K562 (cell line): Measurements from ENCODE around the gene HNRNPA3. TPM values are rescaled to one million over a fixed set of nuclear protein-coding genes. Genes with fewer than 3 reads are reported as not detected.

Experiments
- BRD4 ChIP-seq: fragments of 200-600 bp; sonication (generic); IDR thresholded peaks from 2 replicates; pipeline ENCODE4 v1.6.1; 2017; ENCODE audit warnings: inconsistent platforms
- E4F1 ChIP-seq: fragments of 250-450 bp; sonication (Bioruptor Pico); IDR thresholded peaks from 2 replicates; pipeline ENCODE4 v1.5.0; 2021; ENCODE audit warnings: mild to moderate bottlenecking, borderline replicate concordance
- EP300 ChIP-seq: IDR thresholded peaks from 2 replicates; pipeline ENCODE4 v1.6.1; 2012; ENCODE audit warnings: low read length, improper control_type of control experiment
- GATAD2B ChIP-seq: fragments of 450-650 bp; IDR thresholded peaks from 2 replicates; pipeline ENCODE4 v1.6.1; 2017; ENCODE audit warnings: mild to moderate bottlenecking, borderline replicate concordance
- JUND ChIP-seq, 2 experiments: IDR thresholded peaks; 2 replicates in 1 of 2; 3 replicates in 1 of 2; pipeline ENCODE4 v1.6.1; 2011; ENCODE audit warnings: borderline replicate concordance in 2 of 2, low read depth in 2 of 2, low read length in 2 of 2, improper control_type of control experiment in 1 of 2, missing biosample characterization in 1 of 2, missing genetic modification characterization in 1 of 2, missing genetic modification reagents in 1 of 2
- MECOM ChIP-seq: fragments of 250-450 bp; sonication (Bioruptor Pico); IDR thresholded peaks from 2 replicates; pipeline ENCODE4 v1.8.0; 2022; ENCODE audit warnings: inconsistent platforms
- NR1H2 ChIP-seq: sonication (generic); formaldehyde crosslinking; IDR thresholded peaks from 2 replicates; pipeline ENCODE4 v1.4.0; 2020; ENCODE audit warnings: mild to moderate bottlenecking, missing genetic modification reagents
- PKNOX1 ChIP-seq: fragments of 450-650 bp; IDR thresholded peaks from 2 replicates; pipeline ENCODE4 v1.6.1; 2016
- RBFOX2 ChIP-seq: fragments of 200-400 bp; formaldehyde crosslinking; IDR thresholded peaks from 2 replicates; pipeline ENCODE4 v1.6.1; 2017; ENCODE audit warnings: low read depth, mild to moderate bottlenecking, low read length, moderate library complexity
- RHOXF2B ChIP-seq: fragments of 250-450 bp; sonication (Bioruptor Pico); conservative IDR thresholded peaks from 2 replicates; pipeline ENCODE4 v1.5.1; 2021
- SRF ChIP-seq, 2 experiments: fragments of 250-450, 450-650 bp in 1 of 2; sonication (Bioruptor Pico) in 1 of 2; sonication (generic) in 1 of 2; formaldehyde crosslinking; IDR thresholded peaks; 2 replicates each; pipeline versions ENCODE4 v1.5.0 to v1.5.1; 2020 to 2022; ENCODE audit warnings: mild to moderate bottlenecking in 1 of 2, missing genetic modification reagents in 1 of 2
- TEAD1 ChIP-seq, 2 experiments: fragments of 450-650 bp in 1 of 2; sonication (generic) in 1 of 2; formaldehyde crosslinking; IDR thresholded peaks; 2 replicates each; pipeline versions ENCODE4 v1.4.0 to v1.8.0; 2020 to 2022; ENCODE audit warnings: mild to moderate bottlenecking in 2 of 2, missing genetic modification reagents in 1 of 2
- TOE1 ChIP-seq, 2 experiments: fragments of 450-650 bp in 1 of 2; sonication (generic) in 1 of 2; formaldehyde crosslinking in 1 of 2; IDR thresholded peaks; 2 replicates each; pipeline versions ENCODE4 v1.7.1 to v1.8.0; 2016 to 2022; ENCODE audit warnings: borderline replicate concordance in 2 of 2, mild to moderate bottlenecking in 2 of 2, antibody characterized with exemption in 1 of 2, inconsistent platforms in 1 of 2, low read depth in 1 of 2, missing genetic modification reagents in 1 of 2, moderate library complexity in 1 of 2
- ZNF197 ChIP-seq: fragments of 200-800 bp; sonication (Bioruptor generic); IDR thresholded peaks from 2 replicates; pipeline ENCODE4 v1.6.1; 2016; ENCODE audit warnings: low read depth, missing genetic modification characterization, missing compliant biosample characterization
- ZNF766 ChIP-seq: fragments of 200-800 bp; sonication (Bioruptor generic); conservative IDR thresholded peaks from 2 replicates; pipeline ENCODE4 v1.6.1; 2016; ENCODE audit warnings: missing genetic modification characterization, missing compliant biosample characterization
- polyA plus RNA-seq, 8 experiments: library from polyadenylated mRNA; depleted of rRNA in 4 of 8; stranded (reverse) in 5 of 8; unstranded in 3 of 8; fragments of >200 nt; fragmentation: Nextera tagmentation in 2 of 8; fragmentation: Illumina TruSeq in 1 of 8; extraction: Ambion mirVana in 2 of 8; extraction: Trizol in 1 of 8; gene quantifications; 2 replicates each; pipeline versions ENCODE4 v1.2.1 to v1.2.3, GENCODE V29; 2011 to 2014; ENCODE audit warnings: inconsistent platforms in 1 of 8, missing spikeins in 1 of 8
- total RNA-seq, 7 experiments: library from RNA; depleted of rRNA in 6 of 7; stranded (reverse); fragments of >200 nt in 6 of 7; fragmentation: Illumina TruSeq in 2 of 7; extraction: Trizol in 2 of 7; gene quantifications; 2 replicates each; pipeline versions ENCODE4 v1.2.1 to v1.2.3, GENCODE V29; 2011 to 2021; ENCODE audit warnings: low replicate concordance in 1 of 7
- TF ChIP-seq, protein P1 (sequence below): fragments of 200-800 bp; sonication (Bioruptor generic); IDR thresholded peaks from 2 replicates; pipeline ENCODE4 v1.6.1; 2017; ENCODE audit warnings: missing genetic modification characterization, missing compliant biosample characterization
- TF ChIP-seq, protein P2 (sequence below), 2 experiments: fragments of 450-650 bp in 1 of 2; IDR thresholded peaks; 2 replicates each; pipeline ENCODE4 v1.6.1; 2011 to 2017; ENCODE audit warnings: low read depth in 2 of 2, antibody characterized with exemption in 1 of 2, borderline replicate concordance in 1 of 2, low read length in 1 of 2, mild to moderate bottlenecking in 1 of 2, mixed read lengths in 1 of 2; ENCODE audit not compliant: control insufficient read depth in 1 of 2

Gene HNRNPA3
- total and polyA plus RNA-seq, 9 of the 15 experiments (the other 6 are each of a cell fraction or from before 2014, with no cell fraction given): 72.8 to 428 (median 192) TPM

DNA sequence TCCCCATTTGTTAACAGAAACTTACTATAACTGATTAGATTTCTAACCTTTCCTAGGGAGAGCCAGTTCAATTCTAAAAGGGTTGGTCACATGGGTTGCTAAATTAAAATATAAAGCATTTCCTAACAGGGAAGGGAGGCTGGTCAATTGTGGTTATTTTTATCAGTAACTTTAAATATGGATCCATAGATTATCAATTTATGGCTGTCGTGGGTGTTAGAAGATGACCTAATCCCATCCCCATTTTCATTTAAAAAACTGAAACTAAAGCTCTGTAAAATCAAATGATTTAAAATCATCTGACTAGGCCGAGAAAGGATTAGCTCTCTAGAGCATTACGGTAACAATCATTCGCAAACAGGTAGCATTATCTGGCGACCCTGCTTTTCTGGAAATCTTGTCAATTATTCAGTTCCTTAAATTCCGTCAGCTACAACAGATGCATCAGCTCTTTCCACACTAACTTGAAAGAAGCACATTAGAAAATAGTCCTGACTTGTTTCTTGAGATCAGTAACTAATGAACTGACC lies 953 bp upstream of the HNRNPA3 start (continued):
- TF ChIP-seq, protein P1, sequence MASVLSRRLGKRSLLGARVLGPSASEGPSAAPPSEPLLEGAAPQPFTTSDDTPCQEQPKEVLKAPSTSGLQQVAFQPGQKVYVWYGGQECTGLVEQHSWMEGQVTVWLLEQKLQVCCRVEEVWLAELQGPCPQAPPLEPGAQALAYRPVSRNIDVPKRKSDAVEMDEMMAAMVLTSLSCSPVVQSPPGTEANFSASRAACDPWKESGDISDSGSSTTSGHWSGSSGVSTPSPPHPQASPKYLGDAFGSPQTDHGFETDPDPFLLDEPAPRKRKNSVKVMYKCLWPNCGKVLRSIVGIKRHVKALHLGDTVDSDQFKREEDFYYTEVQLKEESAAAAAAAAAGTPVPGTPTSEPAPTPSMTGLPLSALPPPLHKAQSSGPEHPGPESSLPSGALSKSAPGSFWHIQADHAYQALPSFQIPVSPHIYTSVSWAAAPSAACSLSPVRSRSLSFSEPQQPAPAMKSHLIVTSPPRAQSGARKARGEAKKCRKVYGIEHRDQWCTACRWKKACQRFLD (CRISPR knock-in tag): 0 out of 2 replicates have a peak, but pooled peaks have one; percentile 17
- TF ChIP-seq, protein P2, sequence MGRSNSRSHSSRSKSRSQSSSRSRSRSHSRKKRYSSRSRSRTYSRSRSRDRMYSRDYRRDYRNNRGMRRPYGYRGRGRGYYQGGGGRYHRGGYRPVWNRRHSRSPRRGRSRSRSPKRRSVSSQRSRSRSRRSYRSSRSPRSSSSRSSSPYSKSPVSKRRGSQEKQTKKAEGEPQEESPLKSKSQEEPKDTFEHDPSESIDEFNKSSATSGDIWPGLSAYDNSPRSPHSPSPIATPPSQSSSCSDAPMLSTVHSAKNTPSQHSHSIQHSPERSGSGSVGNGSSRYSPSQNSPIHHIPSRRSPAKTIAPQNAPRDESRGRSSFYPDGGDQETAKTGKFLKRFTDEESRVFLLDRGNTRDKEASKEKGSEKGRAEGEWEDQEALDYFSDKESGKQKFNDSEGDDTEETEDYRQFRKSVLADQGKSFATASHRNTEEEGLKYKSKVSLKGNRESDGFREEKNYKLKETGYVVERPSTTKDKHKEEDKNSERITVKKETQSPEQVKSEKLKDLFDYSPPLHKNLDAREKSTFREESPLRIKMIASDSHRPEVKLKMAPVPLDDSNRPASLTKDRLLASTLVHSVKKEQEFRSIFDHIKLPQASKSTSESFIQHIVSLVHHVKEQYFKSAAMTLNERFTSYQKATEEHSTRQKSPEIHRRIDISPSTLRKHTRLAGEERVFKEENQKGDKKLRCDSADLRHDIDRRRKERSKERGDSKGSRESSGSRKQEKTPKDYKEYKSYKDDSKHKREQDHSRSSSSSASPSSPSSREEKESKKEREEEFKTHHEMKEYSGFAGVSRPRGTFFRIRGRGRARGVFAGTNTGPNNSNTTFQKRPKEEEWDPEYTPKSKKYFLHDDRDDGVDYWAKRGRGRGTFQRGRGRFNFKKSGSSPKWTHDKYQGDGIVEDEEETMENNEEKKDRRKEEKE (IDR thresholded peaks at IDR 0.05; ENCODE audit: borderline replicate concordance in 1 of 2, control insufficient read depth in 1 of 2, low read depth in 2 of 2, low read length in 1 of 2): 0 out of 4 replicates have a peak, but pooled peaks of 1 of the 2 experiments have one; percentile 43
- TF ChIP-seq MECOM (0 out of 2 replicates have a peak, but pooled peaks have one; percentile 4), NR1H2 (CRISPR knock-in tag) (0 out of 2 replicates have a peak, but pooled peaks have one; percentile 31), TOE1 (IDR thresholded peaks at IDR 0.05; ENCODE audit: borderline replicate concordance) (no peak), TOE1 (CRISPR knock-in tag; IDR thresholded peaks at IDR 0.05; ENCODE audit: borderline replicate concordance, low read depth) (no peak), TEAD1 (CRISPR knock-in tag; IDR thresholded peaks at IDR 0.05) (no peak), RHOXF2B (CRISPR knock-in tag) (peak; percentile 75; the same call in 1 of the 2 replicates), BRD4 (peak; percentile 96; the same call in 1 of the 2 replicates), EP300 (no peak), ZNF197 (CRISPR knock-in tag) (0 out of 2 replicates have a peak, but pooled peaks have one; percentile 65), ZNF766 (CRISPR knock-in tag) (peak; percentile 17; the same call in 1 of the 2 replicates), RBFOX2 (no peak), PKNOX1 (no peak), E4F1 (CRISPR knock-in tag) (peak; percentile 53; the same call in 1 of the 2 replicates), GATAD2B (0 out of 2 replicates have a peak, but pooled peaks have one; percentile 12), JUND (IDR thresholded peaks at IDR 0.05; ENCODE audit: borderline replicate concordance, low read depth, low read length) (no peak), JUND (tag; IDR thresholded peaks at IDR 0.05; ENCODE audit: borderline replicate concordance, low read depth, low read length) (peak; percentile 1; the same call in 1 of the 3 replicates), SRF (CRISPR knock-in tag; IDR thresholded peaks at IDR 0.05) (0 out of 4 replicates have a peak, but pooled peaks of 1 of the 2 experiments have one; percentile 0)
